Measurements from ENCODE around the gene FAM193B. TPM values are rescaled to one million over a fixed set of nuclear protein-coding genes. Genes with fewer than 3 reads are reported as not detected.
A peak's percentile ranks its signal among the peaks of the same experiment; 100 is the strongest.

The FAM193B gene
- total RNA-seq, 4 donors from 2014 or later: 16.5 to 117 (median 39.4) TPM

- peak overlapping the region; percentile 54 to 90 for H3K4me3 ChIP-seq
- H3K27ac ChIP-seq: peak overlapping the region; percentile 82 to 86
- peaks cover 0 to 17% of the 10 kb centered on the region in 2 donors for H3K4me1 ChIP-seq
- intact Hi-C loops (cut with DNase I; ENCODE audit: low total_unique reads): no loop called here
- no peaks in the 10 kb centered on the region for H3K9me3 ChIP-seq
- H3K27me3 ChIP-seq: no peaks in the 10 kb centered on the region
- DNase-seq: peak in 1 of 2 donors; percentile 56
- H3K36me3 ChIP-seq: no peaks in the 10 kb centered on the region
- TF ChIP-seq CTCF (IDR thresholded peaks at IDR 0.05): no peak
- no peak for TF ChIP-seq POLR2A (IDR thresholded peaks at IDR 0.05)
Measured at GRCh38 chr5:177471610-177472356, 82.6 kb downstream of the FAM193B start.

GRCh38 chr5:177470759-177471536 lies 83.4 kb downstream of the FAM193B start:
- peaks cover 0 to 17% of the 10 kb centered on the region in 2 donors for H3K4me1 ChIP-seq
- peak overlapping the region in 1 of 2 donors; percentile 82 for H3K27ac ChIP-seq
- H3K9me3 ChIP-seq: no peaks in the 10 kb centered on the region
- H3K27me3 ChIP-seq: no peaks in the 10 kb centered on the region
- peak in 1 of 2 donors; percentile 13 for DNase-seq
- H3K4me3 ChIP-seq: no peak overlapping the region
- no peak for TF ChIP-seq POLR2A (IDR thresholded peaks at IDR 0.05)
- no peak for TF ChIP-seq CTCF (IDR thresholded peaks at IDR 0.05)
- intact Hi-C loops (cut with DNase I; ENCODE audit: low total_unique reads): no loop called here
- no peaks in the 10 kb centered on the region for H3K36me3 ChIP-seq

Other genes with a start within 250 kb of the FAM193B start
- 10 to 100 TPM in 1 of 4 donors, 1 to 10 TPM in 2, under 1 TPM in 1; 0.51 to 29.0 (median 6.8) TPM for gene MXD3, start 242.7 kb downstream of the FAM193B start, total RNA-seq
- 100 to 1,000 TPM in 3 of 4 donors, 10 to 100 TPM in 1; 83.2 to 210 (median 170) TPM for gene LMAN2, start 202.9 kb downstream of the FAM193B start, total RNA-seq
- 10 to 100 TPM in 3 of 4 donors, 1 to 10 TPM in 1; 1.5 to 25.6 (median 13.6) TPM for gene RGS14, start 196.6 kb downstream of the FAM193B start, total RNA-seq
- not detected for gene SLC34A1, start 170.1 kb downstream of the FAM193B start, total RNA-seq
- gene PFN3, start 153.9 kb downstream of the FAM193B start, total RNA-seq: not detected
- 1 to 10 TPM in 1 of 4 donors, not detected in 3; 7.6 TPM for gene F12, start 145.0 kb downstream of the FAM193B start, total RNA-seq
- 10 to 100 TPM; 16.4 to 29.8 (median 20.9) TPM for gene GRK6, start 127.9 kb downstream of the FAM193B start, total RNA-seq
- gene PRR7, start 107.7 kb downstream of the FAM193B start, total RNA-seq: 1 to 10 TPM in 2 of 4 donors, not detected in 2; 1.9 to 3.0 TPM
- 100 to 1,000 TPM in 2 of 4 donors, 10 to 100 TPM in 2; 30.6 to 107 (median 82.7) TPM for gene DBN1, start 80.9 kb downstream of the FAM193B start, total RNA-seq
- 100 to 1,000 TPM; 102 to 543 (median 193) TPM for gene PDLIM7, start 57.0 kb downstream of the FAM193B start, total RNA-seq
- 10 to 100 TPM in 1 of 4 donors, 1 to 10 TPM in 3; 3.6 to 20.0 (median 7.1) TPM for gene DOK3, start 44.7 kb downstream of the FAM193B start, total RNA-seq
- 100 to 1,000 TPM in 2 of 4 donors, 10 to 100 TPM in 2; 61.0 to 146 (median 95.6) TPM for gene DDX41, start 37.6 kb downstream of the FAM193B start, total RNA-seq
- gene TMED9, start 37.6 kb upstream of the FAM193B start, total RNA-seq: 100 to 1,000 TPM in 2 of 4 donors, 10 to 100 TPM in 2; 12.8 to 106 (median 73.4) TPM
- 10 to 100 TPM in 3 of 4 donors, 1 to 10 TPM in 1; 5.1 to 27.8 (median 24.5) TPM for gene B4GALT7, start 45.6 kb upstream of the FAM193B start, total RNA-seq
- gene FAM153A, start 228.3 kb upstream of the FAM193B start, total RNA-seq: 1 to 10 TPM in 1 of 4 donors, under 1 TPM in 2, not detected in 1; 0.26 to 1.7 (median 0.91) TPM

Measured in uterus (tissue), 4 donors.